Keratinocyte (primary cell): Measurements from ENCODE around the gene METTL2B.
"Not testable (repeated sequence)": the region's sequence is repeated elsewhere in the genome, so short reads cannot be mapped to it uniquely, and the experiment has no call there.

Experiments
- CTCF ChIP-seq, 3 experiments: IDR thresholded peaks in 1 of 3; conservative IDR thresholded peaks in 1 of 3; optimal IDR thresholded peaks in 1 of 3; 2 replicates in 2 of 3; 3 replicates in 1 of 3; pipeline versions ENCODE3 to v1.5.1; 2011; ENCODE audit warnings: low read length in 3 of 3, mild to moderate bottlenecking in 3 of 3, moderate library complexity in 2 of 3, control low read depth in 1 of 3, inconsistent platforms in 1 of 3; ENCODE audit not compliant: insufficient read depth in 2 of 3; ENCODE audit errors: extremely low read depth in 1 of 3
- EZH2 ChIP-seq: IDR thresholded peaks from one replicate; pipeline ENCODE4 v1.6.1; 2012; ENCODE audit warnings: inconsistent platforms, mild to moderate bottlenecking, low read length, moderate library complexity

GRCh38 chr7:128523226-128523931 lies 46.8 kb downstream of the METTL2B start:
- TF ChIP-seq CTCF (optimal IDR thresholded peaks at IDR 0.05 in 1 of 3, IDR thresholded peaks at IDR 0.05 in 1 of 3, conservative IDR thresholded peaks at IDR 0.05 in 1 of 3; ENCODE audit: extremely low read depth in 1 of 3, insufficient read depth in 2 of 3, low read length in 3 of 3); EZH2: not testable (repeated sequence)
